Mesenchymal stem cell (in vitro differentiated cells and primary cell): ENCODE results near the gene PSMD1.
A peak's percentile ranks its signal among the peaks of the same experiment; 100 is the strongest.

Source experiments
- DNase-seq: peaks from one replicate; pipeline ENCODE4 v3.0.0-alpha.2; 2013
- H2AFZ ChIP-seq: one replicate; pipeline ENCODE4 v1.6.1; 2013; ENCODE audit warnings: low read depth, mild to moderate bottlenecking, control low read depth, inconsistent platforms, low read length, moderate library complexity
- H2AK5ac ChIP-seq: 2 replicates; pipeline ENCODE4 v1.6.1; 2013; ENCODE audit warnings: low read length, moderate library complexity, mild to moderate bottlenecking, inconsistent platforms; ENCODE audit not compliant: severe bottlenecking
- H2BK120ac ChIP-seq: one replicate; pipeline ENCODE4 v1.6.1; 2013; ENCODE audit warnings: low read depth, mild to moderate bottlenecking, inconsistent platforms, low read length, moderate library complexity
- H2BK12ac ChIP-seq, 2 experiments: one replicate each; pipeline ENCODE4 v1.6.1; 2013; ENCODE audit warnings: inconsistent platforms in 2 of 2, low read length in 2 of 2, mild to moderate bottlenecking in 2 of 2, moderate library complexity in 2 of 2, control low read depth in 1 of 2
- H2BK15ac ChIP-seq: one replicate; pipeline ENCODE4 v1.6.1; 2013; ENCODE audit warnings: mild to moderate bottlenecking, low read depth, inconsistent platforms; ENCODE audit not compliant: poor library complexity, severe bottlenecking
- H2BK5ac ChIP-seq: 2 replicates; pipeline ENCODE4 v1.6.1; 2013; ENCODE audit warnings: low read depth, mild to moderate bottlenecking, low read length, control low read depth, inconsistent platforms; ENCODE audit not compliant: poor library complexity, severe bottlenecking
- H3K14ac ChIP-seq, 2 experiments: one replicate each; pipeline ENCODE4 v1.6.1; 2013; ENCODE audit warnings: inconsistent platforms in 2 of 2, low read length in 2 of 2, control low read depth in 1 of 2, mild to moderate bottlenecking in 1 of 2, moderate library complexity in 1 of 2
- H3K18ac ChIP-seq, 2 experiments: one replicate each; pipeline ENCODE4 v1.6.1; 2013; ENCODE audit warnings: inconsistent platforms in 2 of 2, low read length in 2 of 2, control low read depth in 1 of 2, low read depth in 1 of 2, mild to moderate bottlenecking in 1 of 2
- H3K23ac ChIP-seq, 2 experiments: one replicate each; pipeline ENCODE4 v1.6.1; 2013; ENCODE audit warnings: inconsistent platforms in 2 of 2, low read length in 2 of 2, mild to moderate bottlenecking in 2 of 2, moderate library complexity in 2 of 2, control low read depth in 1 of 2
- H3K27ac ChIP-seq: 2 replicates; pipeline ENCODE4 v1.5.1; 2013; ENCODE audit warnings: mild to moderate bottlenecking, moderate library complexity, low read length, control low read depth, inconsistent platforms; ENCODE audit not compliant: poor library complexity, severe bottlenecking
- H3K27me3 ChIP-seq, 2 experiments: 2 replicates each; pipeline versions ENCODE4 v1.6.1 to v1.7.0; 2013; ENCODE audit warnings: low read length in 2 of 2, mild to moderate bottlenecking in 2 of 2, moderate library complexity in 2 of 2, control low read depth in 1 of 2, inconsistent platforms in 1 of 2; ENCODE audit not compliant: control insufficient read depth in 1 of 2, insufficient read depth in 1 of 2
- H3K36me3 ChIP-seq, 2 experiments: 2 replicates each; pipeline versions ENCODE4 v1.6.1 to v1.7.0; 2013; ENCODE audit warnings: low read length in 2 of 2, control low read depth in 1 of 2, inconsistent platforms in 1 of 2, low read depth in 1 of 2, mild to moderate bottlenecking in 1 of 2; ENCODE audit not compliant: insufficient read depth in 2 of 2, control insufficient read depth in 1 of 2
- H3K4ac ChIP-seq, 2 experiments: one replicate each; pipeline ENCODE4 v1.6.1; 2013; ENCODE audit warnings: inconsistent platforms in 2 of 2, low read length in 2 of 2, mild to moderate bottlenecking in 2 of 2, moderate library complexity in 2 of 2, control low read depth in 1 of 2, low read depth in 1 of 2
- H3K4me1 ChIP-seq: 2 replicates; pipeline ENCODE4 v1.6.1; 2013; ENCODE audit warnings: low read depth, low read length, control low read depth; ENCODE audit not compliant: control insufficient read depth, insufficient read depth
- H3K4me2 ChIP-seq: 2 replicates; pipeline ENCODE4 v1.6.1; 2013; ENCODE audit warnings: low read length, mild to moderate bottlenecking, inconsistent platforms; ENCODE audit not compliant: poor library complexity, severe bottlenecking
- H3K4me3 ChIP-seq, 2 experiments: 2 replicates each; pipeline versions ENCODE4 v1.5.1 to v1.7.0; 2013; ENCODE audit warnings: low read length in 2 of 2, mild to moderate bottlenecking in 2 of 2, control low read depth in 1 of 2, low read depth in 1 of 2; ENCODE audit not compliant: insufficient read depth in 1 of 2
- H3K79me1 ChIP-seq: replicated peaks from 2 replicates; pipeline ENCODE4 v1.6.1; 2013; ENCODE audit warnings: mild to moderate bottlenecking, control low read depth, low read length, inconsistent platforms; ENCODE audit not compliant: poor library complexity, severe bottlenecking
- H3K9ac ChIP-seq: 2 replicates; pipeline ENCODE4 v1.7.0; 2013; ENCODE audit warnings: mild to moderate bottlenecking, low read length, moderate library complexity
- H3K9me3 ChIP-seq: 2 replicates; pipeline ENCODE4 v1.7.0; 2013; ENCODE audit warnings: mild to moderate bottlenecking, low read length; ENCODE audit not compliant: control insufficient read depth
- H4K8ac ChIP-seq: one replicate; pipeline ENCODE4 v1.6.1; 2013; ENCODE audit warnings: inconsistent platforms, mild to moderate bottlenecking, low read length, moderate library complexity
- H4K91ac ChIP-seq: one replicate; pipeline ENCODE4 v1.6.1; 2013; ENCODE audit warnings: mild to moderate bottlenecking, low read length, inconsistent platforms
- WGBS: methylation state at CpG from one replicate; pipeline ENCODE4 v1.1.7; 2013; ENCODE audit warnings: mixed read lengths; 5-methylcytosine and 5-hydroxymethylcytosine counted together

The PSMD1 gene

DNA sequence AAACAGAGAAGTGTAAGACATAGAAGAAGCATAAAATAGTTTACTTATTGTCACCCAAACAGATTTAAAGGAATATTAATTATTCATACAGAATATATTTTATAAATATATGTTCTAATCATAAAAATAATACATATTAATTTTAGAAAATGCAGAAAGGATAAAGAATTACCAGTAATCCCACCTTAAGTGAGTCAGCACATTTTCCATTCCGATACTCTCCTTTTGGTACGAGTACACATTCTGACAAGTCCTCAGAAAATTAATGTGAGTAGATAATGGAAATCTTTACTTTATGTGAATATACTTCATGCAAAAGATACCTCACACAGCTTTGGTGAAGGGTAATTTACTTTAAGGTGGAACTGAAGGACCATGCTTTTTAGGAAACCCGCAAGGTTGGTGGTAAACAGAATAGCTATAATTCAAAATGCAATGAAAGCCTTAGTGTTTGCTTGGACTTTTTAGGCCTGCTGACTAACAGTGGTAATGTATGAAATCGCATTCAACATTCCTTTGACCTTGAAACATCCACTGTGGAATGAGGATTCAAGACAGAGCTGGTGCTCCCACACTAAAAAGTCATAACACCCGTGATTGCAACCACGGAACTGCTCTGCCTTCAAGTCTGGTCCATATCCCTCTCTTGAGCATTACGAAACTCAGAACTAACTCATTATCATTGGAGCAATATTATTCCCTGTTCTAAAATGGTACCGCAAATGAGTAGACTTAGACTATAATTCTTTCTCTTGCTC lies 96.3 kb downstream of the PSMD1 start:
- Histone ChIP-seq H3K4ac (no peak overlapping the region), H3K27me3 (no peaks in the 10 kb centered on the region), H2AK5ac (no peak overlapping the region), H4K8ac (no peak overlapping the region), H3K14ac (no peak overlapping the region), H3K4me2 (no peak overlapping the region), H4K91ac (no peak overlapping the region), H2BK120ac (no peak overlapping the region), H2BK15ac (no peak overlapping the region), H3K36me3 (peaks cover 12 to 60% of the 10 kb centered on the region in 2 experiments), H3K18ac (peak overlapping the region in 1 of 2 experiments; percentile 24), H3K79me1 (peaks cover 7% of the 10 kb centered on the region), H3K4me1 (peaks cover 1% of the 10 kb centered on the region), H3K4me3 (no peak overlapping the region), H2BK5ac (no peak overlapping the region), H3K23ac (no peak overlapping the region), H3K9ac (no peak overlapping the region), H3K9me3 (no peaks in the 10 kb centered on the region), H2BK12ac (no peak overlapping the region), H3K27ac (peak overlapping the region; percentile 83), H2AFZ (no peak overlapping the region)
- WGBS = 47% methylated on average over 6 of the region's 8 CpGs
- peak; percentile 82 for DNase-seq

DNA sequence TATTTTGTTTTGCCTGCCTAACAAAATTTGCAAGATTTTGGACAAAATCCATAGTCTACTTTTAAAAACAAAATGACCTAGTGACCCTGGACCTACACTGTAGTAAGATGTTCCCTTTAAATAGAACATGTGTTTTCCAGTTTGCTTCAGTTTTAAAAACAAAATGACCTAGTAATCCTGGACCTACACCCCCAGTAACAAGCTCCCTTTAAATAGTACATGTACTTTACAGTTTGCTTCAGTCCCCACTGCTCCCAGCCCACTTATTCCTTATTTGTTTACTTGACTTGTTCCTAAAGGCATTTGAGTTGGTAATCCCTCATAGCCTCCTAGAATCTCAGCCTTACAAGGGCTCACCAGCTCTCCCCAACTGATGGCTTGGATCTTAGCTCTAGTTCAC lies 102.6 kb downstream of the PSMD1 start:
- Histone ChIP-seq H3K79me1 (peaks cover 6% of the 10 kb centered on the region), H3K27ac (peak overlapping the region; percentile 90), H3K27me3 (no peaks in the 10 kb centered on the region), H3K23ac (no peak overlapping the region), H2AK5ac (peak overlapping the region; percentile 100), H3K9me3 (no peaks in the 10 kb centered on the region), H3K18ac (peak overlapping the region; percentile 13 to 98), H2BK120ac (peak overlapping the region; percentile 99), H3K4me3 (no peak overlapping the region), H2AFZ (no peak overlapping the region), H3K36me3 (peaks cover 6 to 32% of the 10 kb centered on the region in 2 experiments), H2BK5ac (peak overlapping the region; percentile 96), H2BK12ac (peak overlapping the region in 1 of 2 experiments; percentile 98), H2BK15ac (peak overlapping the region; percentile 12), H4K91ac (peak overlapping the region; percentile 100), H3K9ac (peak overlapping the region; percentile 87), H3K4me2 (no peak overlapping the region), H3K4me1 (peaks cover 11% of the 10 kb centered on the region), H3K14ac (no peak overlapping the region), H4K8ac (peak overlapping the region; percentile 97), H3K4ac (peak overlapping the region in 1 of 2 experiments; percentile 100)
- DNase-seq = peak; percentile 65

DNA sequence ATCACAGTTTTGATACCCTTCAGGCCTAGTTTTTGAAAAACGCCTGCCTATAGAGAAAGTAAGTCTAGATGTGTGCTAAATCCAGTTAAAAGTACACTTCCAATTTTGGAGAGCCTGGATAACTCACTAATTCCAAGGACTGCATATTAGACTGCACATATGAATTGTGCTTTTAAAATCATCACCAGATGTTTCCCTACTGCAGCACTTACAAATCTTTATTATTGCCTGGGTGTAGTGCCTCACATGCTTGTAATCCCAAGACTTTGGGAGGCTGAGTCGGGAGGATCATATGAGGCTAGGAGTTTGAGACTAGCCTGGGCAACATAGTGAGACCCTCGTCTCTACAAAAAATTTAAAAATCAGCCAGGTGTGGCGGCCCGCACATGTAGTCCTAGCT lies 104.0 kb downstream of the PSMD1 start:
- H3K18ac ChIP-seq = peak overlapping the region; percentile 98 to 99
- H4K91ac ChIP-seq = peak overlapping the region; percentile 99
- no peak overlapping the region for H3K4me3 ChIP-seq
- H2BK15ac ChIP-seq = peak overlapping the region; percentile 92
- peak overlapping the region; percentile 100 for H2AK5ac ChIP-seq
- peak overlapping the region; percentile 57 to 99 for H3K4ac ChIP-seq
- H2BK12ac ChIP-seq = peak overlapping the region; percentile 61 to 92
- H3K79me1 ChIP-seq = peaks cover 3% of the 10 kb centered on the region
- H2BK120ac ChIP-seq = peak overlapping the region; percentile 93
- no peak overlapping the region for H2AFZ ChIP-seq
- H3K36me3 ChIP-seq = peaks cover 3 to 33% of the 10 kb centered on the region in 2 experiments
- H4K8ac ChIP-seq = peak overlapping the region; percentile 97
- peak overlapping the region; percentile 96 for H2BK5ac ChIP-seq
- H3K14ac ChIP-seq = peak overlapping the region in 1 of 2 experiments; percentile 97
- 96% methylated on average over 4 of the region's 5 CpGs for WGBS
- no peak for DNase-seq
- peak overlapping the region in 1 of 2 experiments; percentile 89 for H3K23ac ChIP-seq
- peak overlapping the region; percentile 100 for H3K27ac ChIP-seq
- H3K27me3 ChIP-seq = no peaks in the 10 kb centered on the region
- no peaks in the 10 kb centered on the region for H3K9me3 ChIP-seq
- H3K9ac ChIP-seq = peak overlapping the region; percentile 87
- peaks cover 11% of the 10 kb centered on the region for H3K4me1 ChIP-seq
- H3K4me2 ChIP-seq = no peak overlapping the region

GRCh38 chr2:231161252-231161839 lies 104.7 kb downstream of the PSMD1 start:
- H3K4me3 ChIP-seq = no peak overlapping the region
- H3K9me3 ChIP-seq = no peaks in the 10 kb centered on the region
- peak overlapping the region in 1 of 2 experiments; percentile 86 for H3K14ac ChIP-seq
- H3K36me3 ChIP-seq = peaks cover 3 to 40% of the 10 kb centered on the region in 2 experiments
- no peak for DNase-seq
- H3K27ac ChIP-seq = peak overlapping the region; percentile 100
- H3K4ac ChIP-seq = peak overlapping the region; percentile 71 to 100
- H3K27me3 ChIP-seq = no peaks in the 10 kb centered on the region
- no peak overlapping the region for H2AFZ ChIP-seq
- H3K9ac ChIP-seq = peak overlapping the region; percentile 87
- peak overlapping the region; percentile 97 for H2BK120ac ChIP-seq
- H2BK12ac ChIP-seq = peak overlapping the region; percentile 98 to 99
- H4K91ac ChIP-seq = peak overlapping the region; percentile 89
- H3K4me1 ChIP-seq = peaks cover 11% of the 10 kb centered on the region
- peak overlapping the region; percentile 89 for H2BK5ac ChIP-seq
- peak overlapping the region; percentile 90 for H4K8ac ChIP-seq
- H2BK15ac ChIP-seq = peak overlapping the region; percentile 92
- H3K23ac ChIP-seq = peak overlapping the region in 1 of 2 experiments; percentile 59
- peak overlapping the region; percentile 95 to 99 for H3K18ac ChIP-seq
- no peak overlapping the region for H3K4me2 ChIP-seq
- 18% methylated on average over 2 of the region's 7 CpGs for WGBS
- H3K79me1 ChIP-seq = peaks cover 3% of the 10 kb centered on the region
- peak overlapping the region; percentile 100 for H2AK5ac ChIP-seq
